HepG2 (cell line): Measurements from ENCODE around the gene YEATS4. TPM values are rescaled to one million over a fixed set of nuclear protein-coding genes. Genes with fewer than 3 reads are reported as not detected.

Experiments used
- DNMT1 ChIP-seq: sonication (generic); formaldehyde crosslinking; IDR thresholded peaks from 2 replicates; pipeline ENCODE4 v1.5.1; 2020; ENCODE audit warnings: mild to moderate bottlenecking, missing genetic modification reagents
- EP300 ChIP-seq, 3 experiments: sonication (generic) in 1 of 3; formaldehyde crosslinking in 1 of 3; IDR thresholded peaks; 2 replicates each; pipeline versions ENCODE4 v1.5.1 to v1.6.1; 2011 to 2020; ENCODE audit warnings: low read depth in 2 of 3, low read length in 2 of 3, borderline replicate concordance in 1 of 3, improper control_type of control experiment in 1 of 3, mild to moderate bottlenecking in 1 of 3, missing genetic modification reagents in 1 of 3, moderate library complexity in 1 of 3
- KDM5A ChIP-seq: fragments of 200-600 bp; sonication (generic); IDR thresholded peaks from 2 replicates; pipeline ENCODE4 v1.7.0; 2018; ENCODE audit warnings: antibody characterized with exemption, mild to moderate bottlenecking, low read length, borderline replicate concordance
- PPARG ChIP-seq: conservative IDR thresholded peaks from 2 replicates; pipeline ENCODE4 v1.6.1; 2016; ENCODE audit warnings: missing biosample characterization, missing genetic modification reagents
- SMAD3 ChIP-seq: sonication (generic); formaldehyde crosslinking; IDR thresholded peaks from 2 replicates; pipeline ENCODE4 v1.4.0; 2020; ENCODE audit warnings: missing genetic modification reagents
- ZNF20 ChIP-seq: sonication (generic); formaldehyde crosslinking; IDR thresholded peaks from 2 replicates; pipeline ENCODE4 v1.4.0; 2020; ENCODE audit warnings: mild to moderate bottlenecking, moderate library complexity, missing genetic modification reagents
- ZNF235 ChIP-seq: sonication (generic); formaldehyde crosslinking; IDR thresholded peaks from 2 replicates; pipeline ENCODE4 v1.8.1; 2023; ENCODE audit warnings: mild to moderate bottlenecking, missing genetic modification reagents, borderline replicate concordance
- ZNF382 ChIP-seq: sonication (generic); formaldehyde crosslinking; IDR thresholded peaks from 2 replicates; pipeline ENCODE4 v1.5.0; 2020; ENCODE audit warnings: missing genetic modification reagents, mild to moderate bottlenecking, borderline replicate concordance
- ZNF616 ChIP-seq: sonication (generic); formaldehyde crosslinking; IDR thresholded peaks from 2 replicates; pipeline ENCODE4 v1.5.0; 2020; ENCODE audit warnings: low read depth, mild to moderate bottlenecking, missing genetic modification reagents
- polyA plus RNA-seq, 8 experiments: library from polyadenylated mRNA; depleted of rRNA in 3 of 8; stranded (reverse) in 7 of 8; unstranded in 1 of 8; fragments of >200 nt; fragmentation: Illumina TruSeq in 4 of 8; extraction: Trizol in 4 of 8; gene quantifications; 2 replicates each; pipeline versions ENCODE4 v1.2.1 to v1.2.3, GENCODE V29; 2011 to 2016; ENCODE audit warnings: low read depth in 4 of 8, missing spikeins in 1 of 8, mixed read lengths in 1 of 8; ENCODE audit not compliant: insufficient read depth in 1 of 8
- total RNA-seq, 5 experiments: library from RNA; depleted of rRNA; stranded (reverse); fragments of >200 nt; fragmentation: Illumina TruSeq; extraction: Trizol; gene quantifications; 2 replicates each; pipeline ENCODE4 v1.2.3, GENCODE V29; 2016; ENCODE audit warnings: low read depth in 1 of 5
- TF ChIP-seq, protein P1 (sequence below): sonication (generic); formaldehyde crosslinking; IDR thresholded peaks from 2 replicates; pipeline ENCODE4 v1.4.0; 2020; ENCODE audit warnings: missing genetic modification reagents
- TF ChIP-seq, protein P2 (sequence below): sonication (generic); formaldehyde crosslinking; IDR thresholded peaks from 2 replicates; pipeline ENCODE4 v1.5.0; 2020; ENCODE audit warnings: mild to moderate bottlenecking, missing genetic modification reagents, borderline replicate concordance
- TF ChIP-seq, protein P3 (sequence below): sonication (generic); formaldehyde crosslinking; IDR thresholded peaks from 2 replicates; pipeline ENCODE4 v1.4.0; 2020; ENCODE audit warnings: missing genetic modification reagents

Gene YEATS4
- total and polyA plus RNA-seq, 2 of the 13 experiments (the other 11 are each of a cell fraction or from before 2014, with no cell fraction given): 16.8 to 45.0 TPM

DNA sequence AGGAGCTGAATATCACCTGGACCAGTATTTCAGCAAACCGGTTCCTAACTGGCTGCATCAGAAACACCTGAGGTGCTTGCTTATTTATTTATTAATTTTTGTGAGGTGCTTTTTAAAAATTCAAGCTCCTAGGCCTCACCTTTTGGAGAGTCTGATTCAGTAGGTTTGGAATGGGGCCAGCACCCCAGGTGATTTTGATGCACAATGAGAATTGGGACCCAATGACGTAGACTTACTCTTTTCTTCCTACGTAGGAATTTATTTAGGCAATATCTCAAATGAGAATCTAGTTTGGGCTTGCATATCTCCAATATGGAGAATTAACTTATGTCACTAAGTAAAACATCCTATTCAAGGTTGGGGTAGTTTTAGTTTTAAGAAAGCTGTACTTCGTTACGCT, 7.3 kb downstream of the YEATS4 start (continued):
- TF ChIP-seq ZNF20 (CRISPR knock-in tag) (no peak), ZNF616 (CRISPR knock-in tag) (no peak), SMAD3 (CRISPR knock-in tag) (no peak), PPARG (CRISPR knock-in tag) (no peak), KDM5A (no peak), DNMT1 (CRISPR knock-in tag) (no peak), ZNF235 (no peak), EP300 (IDR thresholded peaks at IDR 0.05; ENCODE audit: low read depth in 2 of 2, low read length in 2 of 2) (no peak), EP300 (CRISPR knock-in tag; IDR thresholded peaks at IDR 0.05; ENCODE audit: borderline replicate concordance) (no peak), ZNF382 (CRISPR knock-in tag) (no peak)
- TF ChIP-seq, protein P1, sequence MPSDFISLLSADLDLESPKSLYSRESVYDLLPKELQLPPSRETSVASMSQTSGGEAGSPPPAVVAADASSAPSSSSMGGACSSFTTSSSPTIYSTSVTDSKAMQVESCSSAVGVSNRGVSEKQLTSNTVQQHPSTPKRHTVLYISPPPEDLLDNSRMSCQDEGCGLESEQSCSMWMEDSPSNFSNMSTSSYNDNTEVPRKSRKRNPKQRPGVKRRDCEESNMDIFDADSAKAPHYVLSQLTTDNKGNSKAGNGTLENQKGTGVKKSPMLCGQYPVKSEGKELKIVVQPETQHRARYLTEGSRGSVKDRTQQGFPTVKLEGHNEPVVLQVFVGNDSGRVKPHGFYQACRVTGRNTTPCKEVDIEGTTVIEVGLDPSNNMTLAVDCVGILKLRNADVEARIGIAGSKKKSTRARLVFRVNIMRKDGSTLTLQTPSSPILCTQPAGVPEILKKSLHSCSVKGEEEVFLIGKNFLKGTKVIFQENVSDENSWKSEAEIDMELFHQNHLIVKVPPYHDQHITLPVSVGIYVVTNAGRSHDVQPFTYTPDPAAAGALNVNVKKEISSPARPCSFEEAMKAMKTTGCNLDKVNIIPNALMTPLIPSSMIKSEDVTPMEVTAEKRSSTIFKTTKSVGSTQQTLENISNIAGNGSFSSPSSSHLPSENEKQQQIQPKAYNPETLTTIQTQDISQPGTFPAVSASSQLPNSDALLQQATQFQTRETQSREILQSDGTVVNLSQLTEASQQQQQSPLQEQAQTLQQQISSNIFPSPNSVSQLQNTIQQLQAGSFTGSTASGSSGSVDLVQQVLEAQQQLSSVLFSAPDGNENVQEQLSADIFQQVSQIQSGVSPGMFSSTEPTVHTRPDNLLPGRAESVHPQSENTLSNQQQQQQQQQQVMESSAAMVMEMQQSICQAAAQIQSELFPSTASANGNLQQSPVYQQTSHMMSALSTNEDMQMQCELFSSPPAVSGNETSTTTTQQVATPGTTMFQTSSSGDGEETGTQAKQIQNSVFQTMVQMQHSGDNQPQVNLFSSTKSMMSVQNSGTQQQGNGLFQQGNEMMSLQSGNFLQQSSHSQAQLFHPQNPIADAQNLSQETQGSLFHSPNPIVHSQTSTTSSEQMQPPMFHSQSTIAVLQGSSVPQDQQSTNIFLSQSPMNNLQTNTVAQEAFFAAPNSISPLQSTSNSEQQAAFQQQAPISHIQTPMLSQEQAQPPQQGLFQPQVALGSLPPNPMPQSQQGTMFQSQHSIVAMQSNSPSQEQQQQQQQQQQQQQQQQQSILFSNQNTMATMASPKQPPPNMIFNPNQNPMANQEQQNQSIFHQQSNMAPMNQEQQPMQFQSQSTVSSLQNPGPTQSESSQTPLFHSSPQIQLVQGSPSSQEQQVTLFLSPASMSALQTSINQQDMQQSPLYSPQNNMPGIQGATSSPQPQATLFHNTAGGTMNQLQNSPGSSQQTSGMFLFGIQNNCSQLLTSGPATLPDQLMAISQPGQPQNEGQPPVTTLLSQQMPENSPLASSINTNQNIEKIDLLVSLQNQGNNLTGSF (CRISPR knock-in tag): no peak
- TF ChIP-seq, protein P2, sequence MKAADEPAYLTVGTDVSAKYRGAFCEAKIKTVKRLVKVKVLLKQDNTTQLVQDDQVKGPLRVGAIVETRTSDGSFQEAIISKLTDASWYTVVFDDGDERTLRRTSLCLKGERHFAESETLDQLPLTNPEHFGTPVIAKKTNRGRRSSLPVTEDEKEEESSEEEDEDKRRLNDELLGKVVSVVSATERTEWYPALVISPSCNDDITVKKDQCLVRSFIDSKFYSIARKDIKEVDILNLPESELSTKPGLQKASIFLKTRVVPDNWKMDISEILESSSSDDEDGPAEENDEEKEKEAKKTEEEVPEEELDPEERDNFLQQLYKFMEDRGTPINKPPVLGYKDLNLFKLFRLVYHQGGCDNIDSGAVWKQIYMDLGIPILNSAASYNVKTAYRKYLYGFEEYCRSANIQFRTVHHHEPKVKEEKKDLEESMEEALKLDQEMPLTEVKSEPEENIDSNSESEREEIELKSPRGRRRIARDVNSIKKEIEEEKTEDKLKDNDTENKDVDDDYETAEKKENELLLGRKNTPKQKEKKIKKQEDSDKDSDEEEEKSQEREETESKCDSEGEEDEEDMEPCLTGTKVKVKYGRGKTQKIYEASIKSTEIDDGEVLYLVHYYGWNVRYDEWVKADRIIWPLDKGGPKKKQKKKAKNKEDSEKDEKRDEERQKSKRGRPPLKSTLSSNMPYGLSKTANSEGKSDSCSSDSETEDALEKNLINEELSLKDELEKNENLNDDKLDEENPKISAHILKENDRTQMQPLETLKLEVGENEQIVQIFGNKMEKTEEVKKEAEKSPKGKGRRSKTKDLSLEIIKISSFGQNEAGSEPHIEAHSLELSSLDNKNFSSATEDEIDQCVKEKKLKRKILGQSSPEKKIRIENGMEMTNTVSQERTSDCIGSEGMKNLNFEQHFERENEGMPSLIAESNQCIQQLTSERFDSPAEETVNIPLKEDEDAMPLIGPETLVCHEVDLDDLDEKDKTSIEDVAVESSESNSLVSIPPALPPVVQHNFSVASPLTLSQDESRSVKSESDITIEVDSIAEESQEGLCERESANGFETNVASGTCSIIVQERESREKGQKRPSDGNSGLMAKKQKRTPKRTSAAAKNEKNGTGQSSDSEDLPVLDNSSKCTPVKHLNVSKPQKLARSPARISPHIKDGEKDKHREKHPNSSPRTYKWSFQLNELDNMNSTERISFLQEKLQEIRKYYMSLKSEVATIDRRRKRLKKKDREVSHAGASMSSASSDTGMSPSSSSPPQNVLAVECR (CRISPR knock-in tag): no peak
- TF ChIP-seq, protein P3, sequence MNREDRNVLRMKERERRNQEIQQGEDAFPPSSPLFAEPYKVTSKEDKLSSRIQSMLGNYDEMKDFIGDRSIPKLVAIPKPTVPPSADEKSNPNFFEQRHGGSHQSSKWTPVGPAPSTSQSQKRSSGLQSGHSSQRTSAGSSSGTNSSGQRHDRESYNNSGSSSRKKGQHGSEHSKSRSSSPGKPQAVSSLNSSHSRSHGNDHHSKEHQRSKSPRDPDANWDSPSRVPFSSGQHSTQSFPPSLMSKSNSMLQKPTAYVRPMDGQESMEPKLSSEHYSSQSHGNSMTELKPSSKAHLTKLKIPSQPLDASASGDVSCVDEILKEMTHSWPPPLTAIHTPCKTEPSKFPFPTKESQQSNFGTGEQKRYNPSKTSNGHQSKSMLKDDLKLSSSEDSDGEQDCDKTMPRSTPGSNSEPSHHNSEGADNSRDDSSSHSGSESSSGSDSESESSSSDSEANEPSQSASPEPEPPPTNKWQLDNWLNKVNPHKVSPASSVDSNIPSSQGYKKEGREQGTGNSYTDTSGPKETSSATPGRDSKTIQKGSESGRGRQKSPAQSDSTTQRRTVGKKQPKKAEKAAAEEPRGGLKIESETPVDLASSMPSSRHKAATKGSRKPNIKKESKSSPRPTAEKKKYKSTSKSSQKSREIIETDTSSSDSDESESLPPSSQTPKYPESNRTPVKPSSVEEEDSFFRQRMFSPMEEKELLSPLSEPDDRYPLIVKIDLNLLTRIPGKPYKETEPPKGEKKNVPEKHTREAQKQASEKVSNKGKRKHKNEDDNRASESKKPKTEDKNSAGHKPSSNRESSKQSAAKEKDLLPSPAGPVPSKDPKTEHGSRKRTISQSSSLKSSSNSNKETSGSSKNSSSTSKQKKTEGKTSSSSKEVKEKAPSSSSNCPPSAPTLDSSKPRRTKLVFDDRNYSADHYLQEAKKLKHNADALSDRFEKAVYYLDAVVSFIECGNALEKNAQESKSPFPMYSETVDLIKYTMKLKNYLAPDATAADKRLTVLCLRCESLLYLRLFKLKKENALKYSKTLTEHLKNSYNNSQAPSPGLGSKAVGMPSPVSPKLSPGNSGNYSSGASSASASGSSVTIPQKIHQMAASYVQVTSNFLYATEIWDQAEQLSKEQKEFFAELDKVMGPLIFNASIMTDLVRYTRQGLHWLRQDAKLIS (CRISPR knock-in tag): no peak
- TF ChIP-seq, all 625 proteins: peak for 0
